ENCODE results near the gene TNNT1. TPM values are rescaled to one million over a fixed set of nuclear protein-coding genes. Genes with fewer than 3 reads are reported as not detected.
A peak's percentile ranks its signal among the peaks of the same experiment; 100 is the strongest.
"Not testable (repeated sequence)": the region's sequence is repeated elsewhere in the genome, so short reads cannot be mapped to it uniquely, and the experiment has no call there.

Gene TNNT1
- total and polyA plus RNA-seq, 9 donors = 1.3 to 3.6 (median 2.7) TPM; not detected in 4

DNA sequence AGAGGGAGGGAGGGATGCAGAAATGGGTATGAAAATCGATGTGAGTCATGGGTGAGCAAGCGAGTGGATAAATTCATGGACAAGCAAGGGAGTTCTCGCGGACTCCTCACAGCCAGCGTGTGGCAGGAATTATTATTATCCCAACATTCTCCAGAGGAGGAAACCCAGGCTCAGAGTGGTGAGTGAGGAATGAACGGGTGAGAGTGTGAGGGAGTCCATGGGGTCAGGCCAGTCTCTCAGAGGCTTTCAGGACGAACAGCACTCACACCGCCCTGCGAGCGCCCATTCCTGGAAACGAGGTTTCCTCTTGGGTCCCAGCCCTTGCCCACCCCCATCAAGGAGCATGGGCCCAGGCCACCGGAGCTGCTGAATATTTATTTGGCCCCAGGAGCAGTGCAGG, 23.7 kb upstream of the TNNT1 start:
- no peak for TF ChIP-seq POLR2A (IDR thresholded peaks at IDR 0.05)
- TF ChIP-seq EP300 (IDR thresholded peaks at IDR 0.05) = no peak
- TF ChIP-seq, protein P1, sequence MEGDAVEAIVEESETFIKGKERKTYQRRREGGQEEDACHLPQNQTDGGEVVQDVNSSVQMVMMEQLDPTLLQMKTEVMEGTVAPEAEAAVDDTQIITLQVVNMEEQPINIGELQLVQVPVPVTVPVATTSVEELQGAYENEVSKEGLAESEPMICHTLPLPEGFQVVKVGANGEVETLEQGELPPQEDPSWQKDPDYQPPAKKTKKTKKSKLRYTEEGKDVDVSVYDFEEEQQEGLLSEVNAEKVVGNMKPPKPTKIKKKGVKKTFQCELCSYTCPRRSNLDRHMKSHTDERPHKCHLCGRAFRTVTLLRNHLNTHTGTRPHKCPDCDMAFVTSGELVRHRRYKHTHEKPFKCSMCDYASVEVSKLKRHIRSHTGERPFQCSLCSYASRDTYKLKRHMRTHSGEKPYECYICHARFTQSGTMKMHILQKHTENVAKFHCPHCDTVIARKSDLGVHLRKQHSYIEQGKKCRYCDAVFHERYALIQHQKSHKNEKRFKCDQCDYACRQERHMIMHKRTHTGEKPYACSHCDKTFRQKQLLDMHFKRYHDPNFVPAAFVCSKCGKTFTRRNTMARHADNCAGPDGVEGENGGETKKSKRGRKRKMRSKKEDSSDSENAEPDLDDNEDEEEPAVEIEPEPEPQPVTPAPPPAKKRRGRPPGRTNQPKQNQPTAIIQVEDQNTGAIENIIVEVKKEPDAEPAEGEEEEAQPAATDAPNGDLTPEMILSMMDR (IDR thresholded peaks at IDR 0.05) = no peak
- DNase-seq = no peak
- intact Hi-C loops (cut with DNase I) = no loop called here
- Histone ChIP-seq H3K9me3 (no peaks in the 10 kb centered on the region), H3K27me3 (peaks cover 2% of the 10 kb centered on the region), H3K4me1 (ENCODE audit: insufficient read depth) (peaks cover 1% of the 10 kb centered on the region), H3K36me3 (no peaks in the 10 kb centered on the region), H3K4me3 (no peak overlapping the region), H3K27ac (no peak overlapping the region)
- WGBS, 3 donors = 6 to 17% (median 12%) methylated on average over 12 of the region's 12 CpGs

DNA sequence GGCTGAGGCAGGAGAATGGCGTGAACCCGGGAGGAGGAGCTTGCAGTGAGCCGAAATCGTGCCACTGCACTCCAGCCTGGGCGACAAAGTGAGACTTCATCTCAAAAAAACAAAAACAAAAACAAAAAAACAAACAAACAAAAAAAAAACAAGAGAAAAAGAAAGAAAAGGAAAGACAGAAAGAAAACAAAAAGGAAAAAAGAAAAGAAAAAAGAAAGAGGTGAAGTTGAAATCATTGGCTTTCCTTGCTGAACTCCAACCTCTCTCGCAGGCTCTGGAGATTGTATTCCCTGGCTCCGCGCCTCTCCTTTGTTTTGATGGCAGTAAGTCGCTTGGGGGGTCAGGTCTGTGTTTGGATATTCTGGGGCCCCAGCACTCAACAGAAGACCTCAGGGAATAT, 23.3 kb upstream of the TNNT1 start:
- H3K9me3 ChIP-seq; H3K4me3 ChIP-seq; H3K27me3 ChIP-seq; intact Hi-C loops (cut with DNase I); H3K4me1 ChIP-seq (ENCODE audit: insufficient read depth); H3K27ac ChIP-seq; DNase-seq; H3K36me3 ChIP-seq: not testable (repeated sequence)
- WGBS, 3 donors = 37 to 61% (median 58%) methylated on average over 9 of the region's 9 CpGs

DNA sequence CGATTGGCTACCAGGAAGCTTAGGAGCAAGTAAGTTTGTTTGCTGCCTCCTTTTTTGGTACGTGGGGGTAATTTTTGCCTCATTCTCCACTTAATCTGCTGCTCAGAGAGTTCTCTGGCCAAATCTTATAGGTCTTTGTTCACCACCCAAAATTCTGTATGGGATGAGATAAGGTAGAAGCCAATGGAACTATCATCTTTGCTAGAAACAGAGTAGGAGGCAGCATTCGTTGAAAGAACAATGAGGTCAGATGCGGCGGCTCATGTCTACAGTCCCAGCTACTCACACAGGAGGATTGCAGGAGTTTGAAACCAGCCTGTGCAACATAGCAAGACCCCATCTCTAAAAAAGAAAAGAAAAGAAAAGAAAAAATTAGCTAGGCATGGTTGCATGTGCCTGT, 22.4 kb upstream of the TNNT1 start:
- H3K36me3 ChIP-seq = no peaks in the 10 kb centered on the region
- H3K4me1 ChIP-seq (ENCODE audit: insufficient read depth) = peaks cover 1% of the 10 kb centered on the region
- H3K9me3 ChIP-seq = no peaks in the 10 kb centered on the region
- 76 to 82% (median 79%) methylated on average over 5 of the region's 5 CpGs for WGBS, 3 donors
- intact Hi-C loops (cut with DNase I) = no loop called here
- H3K27me3 ChIP-seq = no peaks in the 10 kb centered on the region
- no peak overlapping the region for H3K27ac ChIP-seq
- DNase-seq = no peak
- no peak overlapping the region for H3K4me3 ChIP-seq
- no peak for TF ChIP-seq EP300 (IDR thresholded peaks at IDR 0.05)
- TF ChIP-seq, protein P1 (IDR thresholded peaks at IDR 0.05) = no peak

DNA sequence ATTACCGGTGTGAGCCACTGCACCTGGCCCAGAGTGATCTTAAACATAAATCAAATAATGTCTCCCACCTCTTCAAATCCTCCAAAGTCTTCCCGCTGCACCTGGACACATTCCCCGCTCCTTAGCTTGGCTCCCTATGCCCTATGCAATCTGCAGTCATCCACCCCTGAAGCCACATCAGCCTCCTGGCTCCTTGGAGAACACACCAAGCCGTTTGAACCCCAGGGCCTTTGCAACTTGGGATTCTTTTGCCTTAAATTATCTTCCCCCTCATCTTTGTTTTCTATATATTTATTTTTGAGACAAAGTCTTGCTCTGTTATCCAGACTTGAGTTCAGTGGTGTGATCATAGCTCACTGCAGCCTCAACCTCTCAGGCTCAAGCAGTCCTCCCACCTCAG, 20.1 kb upstream of the TNNT1 start:
- Histone ChIP-seq H3K36me3 (no peaks in the 10 kb centered on the region), H3K4me3 (no peak overlapping the region), H3K9me3 (no peaks in the 10 kb centered on the region), H3K27ac (no peak overlapping the region), H3K27me3 (no peaks in the 10 kb centered on the region), H3K4me1 (ENCODE audit: insufficient read depth) (peaks cover 1% of the 10 kb centered on the region)
- no peak for DNase-seq
- intact Hi-C loops (cut with DNase I) = no loop called here
- TF ChIP-seq, protein P1 (IDR thresholded peaks at IDR 0.05) = no peak
- no peak for TF ChIP-seq EP300 (IDR thresholded peaks at IDR 0.05)
- TF ChIP-seq POLR2A (IDR thresholded peaks at IDR 0.05) = no peak
- WGBS, 3 donors = 51 to 65% (median 55%) methylated on average over 4 of the region's 4 CpGs

DNA sequence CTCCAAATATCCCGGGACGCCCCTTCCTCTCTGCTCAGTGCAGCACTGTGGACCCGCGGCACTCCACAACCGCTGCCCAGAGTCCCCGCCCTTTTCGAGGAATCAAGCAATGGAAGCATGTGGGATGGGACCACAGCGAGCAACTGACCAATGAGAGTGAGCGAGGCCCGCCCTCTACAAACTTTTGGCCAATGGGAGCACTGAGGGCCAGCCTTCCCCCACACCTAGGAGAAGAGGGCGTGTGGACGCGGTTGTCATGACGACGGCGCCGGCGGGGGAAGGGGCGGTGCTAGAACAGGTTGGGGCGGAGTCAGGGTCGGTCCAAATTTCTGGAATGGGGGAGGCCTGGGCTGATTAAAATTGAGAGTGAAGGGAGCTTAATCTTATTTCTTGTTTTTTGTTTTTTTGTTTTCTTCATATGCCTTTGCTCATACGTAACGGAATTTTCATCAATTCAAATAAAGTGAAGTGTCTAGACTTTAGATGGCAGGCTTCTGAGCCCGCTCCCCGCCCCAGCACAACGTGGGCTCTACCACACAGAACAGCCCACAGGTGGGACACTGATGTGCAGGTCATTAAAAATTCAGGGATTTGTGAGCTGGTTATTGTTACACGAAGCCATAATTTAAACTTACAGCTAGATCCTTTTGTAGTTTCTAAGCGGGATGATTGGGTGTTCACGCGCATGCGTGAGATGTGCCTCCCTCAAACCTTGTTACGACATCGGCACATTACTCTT, 17.7 kb upstream of the TNNT1 start, which contains the start of gene DNAAF3:
Gene DNAAF3 (minus strand): TSS at position 84 of the 739 bp plus-strand sequence. CDS start 200 bp downstream, outside the sequence.
- H3K36me3 ChIP-seq = no peaks in the 10 kb centered on the region
- H3K4me1 ChIP-seq (ENCODE audit: insufficient read depth) = no peaks in the 10 kb centered on the region
- 1 to 2% (median 1%) methylated on average over 33 of the region's 33 CpGs for WGBS, 3 donors
- no peak within 1 kb of the TSS for H3K27ac ChIP-seq
- TF ChIP-seq POLR2A (IDR thresholded peaks at IDR 0.05) (no peak), EP300 (IDR thresholded peaks at IDR 0.05) (no peak)
- DNase-seq = peak; percentile 50 to 85 (median 78)
- no peaks in the 10 kb centered on the region for H3K9me3 ChIP-seq
- H3K27me3 ChIP-seq = no peaks in the 10 kb centered on the region
- intact Hi-C loops (cut with DNase I) = no loop called here
- peak within 1 kb of the TSS; percentile 29 for H3K4me3 ChIP-seq
